ENCODE data around the gene NFE2L2.

DNA sequence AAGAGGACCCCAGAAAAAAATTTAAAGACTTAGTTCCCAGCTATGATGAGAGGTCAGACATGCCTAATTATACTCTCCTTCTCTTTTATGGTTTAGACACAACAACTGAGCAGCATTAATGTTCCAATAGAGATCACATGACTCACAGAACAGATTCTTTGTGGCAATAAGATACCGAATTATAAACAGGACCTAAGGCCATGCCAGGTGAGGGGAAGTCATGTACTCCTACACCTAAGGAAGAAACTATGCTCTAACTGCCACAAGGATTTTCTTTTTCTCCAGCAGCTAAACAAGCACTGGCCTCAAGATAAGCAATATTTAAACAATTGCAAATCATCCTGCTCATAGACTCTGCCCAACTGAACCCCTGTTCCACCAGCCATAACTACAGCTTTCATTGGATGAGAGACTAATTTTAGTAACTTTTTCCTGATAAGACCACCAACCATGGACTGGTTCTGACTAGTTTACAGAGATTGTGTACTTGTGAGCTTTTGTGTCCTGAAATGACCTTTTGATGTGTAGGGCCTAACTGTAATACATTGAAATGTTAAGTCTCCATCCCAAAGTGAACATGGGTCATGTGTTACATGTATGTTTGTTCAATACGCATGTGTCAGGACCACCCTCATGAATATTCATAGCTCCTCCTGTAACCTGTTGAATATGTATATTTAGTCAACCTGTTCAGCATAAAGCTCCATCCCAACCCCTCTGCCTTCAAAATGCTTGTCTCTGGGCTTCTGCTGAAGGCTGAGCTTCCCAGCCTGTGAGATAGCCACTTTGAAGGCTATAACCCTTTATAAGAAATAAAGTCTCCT is 21.6 kb upstream of the NFE2L2 start:
- TF ChIP-seq EZH2 (IDR thresholded peaks at IDR 0.05; ENCODE audit: insufficient read depth, poor library complexity, severe bottlenecking) (no peak), EZH2phosphoT487 (IDR thresholded peaks at IDR 0.05; ENCODE audit: insufficient read depth, low read depth) (no peak)
